Head of caudate nucleus (tissue), 42 donors: ENCODE results near the gene STT3B.
"Not testable (repeated sequence)": the region's sequence is repeated elsewhere in the genome, so short reads cannot be mapped to it uniquely, and the experiment has no call there.

ENCODE experiments used
- DNase-seq, 42 donors: peaks; one replicate each; pipeline versions ENCODE4 v3.0.0 to v3.0.0-alpha.2; 2020 to 2021; ENCODE audit warnings: mixed read lengths in 7 of 42
- intact Hi-C: fragments of 100-400 bp; cut with DNase I; formaldehyde crosslinking; loops from one replicate; pipeline ENCODE4 v1.15.0; 2022

STT3B gene

GRCh38 chr3:31532587-31533168, at the start of gene STT3B:
Gene STT3B, plus strand, starts transcription at chr3:31532925. Its CDS starts 74 bp downstream, at chr3:31532999.
- DNase-seq, result peak in 30 of 42 donors; percentile 49 to 92 (median 81)
- intact Hi-C loops, result no loop called here

GRCh38 chr3:31483776-31484175, 48.9 kb upstream of the STT3B start:
- intact Hi-C loops, result no loop called here
- DNase-seq, result no peak

- intact Hi-C loops, result no loop called here
- no peak for DNase-seq
Observed at GRCh38 chr3:31485196-31485595, 47.5 kb upstream of the STT3B start.

GRCh38 chr3:31486865-31487533, 45.7 kb upstream of the STT3B start:
- intact Hi-C loops, result no loop called here
- DNase-seq, result no peak

GRCh38 chr3:31488475-31489017, 44.2 kb upstream of the STT3B start:
- no peak for DNase-seq
- intact Hi-C loops, result no loop called here

GRCh38 chr3:31490502-31490901, 42.2 kb upstream of the STT3B start:
- no peak for DNase-seq
- intact Hi-C loops, result no loop called here

- intact Hi-C loops, result no loop called here
- DNase-seq, result no peak
Observed at GRCh38 chr3:31491660-31492059, 41.1 kb upstream of the STT3B start.

- no peak for DNase-seq
- intact Hi-C loops, result no loop called here
Observed at GRCh38 chr3:31493149-31493548, 39.6 kb upstream of the STT3B start.

- DNase-seq, result no peak
- intact Hi-C loops, result no loop called here
Observed at GRCh38 chr3:31495971-31496665, 36.6 kb upstream of the STT3B start.

- DNase-seq, result no peak
- intact Hi-C loops, result no loop called here
Observed at GRCh38 chr3:31498791-31499190, 33.9 kb upstream of the STT3B start.

- intact Hi-C loops, result no loop called here
Observed at GRCh38 chr3:31499281-31499680, 33.4 kb upstream of the STT3B start.

GRCh38 chr3:31502803-31503221, 29.9 kb upstream of the STT3B start:
- intact Hi-C loops, result no loop called here
- no peak for DNase-seq

More at GRCh38 chr3:31499281-31499680, 33.4 kb upstream of the STT3B start:
- no peak for DNase-seq

- intact Hi-C loops, result no loop called here
Observed at GRCh38 chr3:31503456-31503855, 29.3 kb upstream of the STT3B start.

GRCh38 chr3:31504230-31504629, 28.5 kb upstream of the STT3B start:
- DNase-seq, result no peak
- intact Hi-C loops, result no loop called here

More at GRCh38 chr3:31503456-31503855, 29.3 kb upstream of the STT3B start:
- no peak for DNase-seq

- intact Hi-C loops, result no loop called here
- DNase-seq, result no peak
Observed at GRCh38 chr3:31505371-31506048, 27.2 kb upstream of the STT3B start.

GRCh38 chr3:31506515-31506914, 26.2 kb upstream of the STT3B start:
- intact Hi-C loops, DNase-seq: not testable (repeated sequence)

- intact Hi-C loops, result no loop called here
Observed at GRCh38 chr3:31508452-31509146, 24.1 kb upstream of the STT3B start.

GRCh38 chr3:31509147-31509728, 23.5 kb upstream of the STT3B start:
- no peak for DNase-seq
- intact Hi-C loops, result no loop called here

More at GRCh38 chr3:31508452-31509146, 24.1 kb upstream of the STT3B start:
- no peak for DNase-seq

GRCh38 chr3:31514570-31514969, 18.2 kb upstream of the STT3B start:
- DNase-seq, result no peak
- intact Hi-C loops, result no loop called here
